K562 (cell line): Measurements from ENCODE around the gene NIPAL3. TPM values are rescaled to one million over a fixed set of nuclear protein-coding genes. Genes with fewer than 3 reads are reported as not detected.
A peak's percentile ranks its signal among the peaks of the same experiment; 100 is the strongest.

Source experiments
- CC2D1A ChIP-seq: fragments of 450-650 bp; IDR thresholded peaks from 2 replicates; pipeline ENCODE4 v1.6.1; 2017; ENCODE audit warnings: mild to moderate bottlenecking
- CREM ChIP-seq: IDR thresholded peaks from 2 replicates; pipeline ENCODE4 v1.6.1; 2014; ENCODE audit warnings: antibody characterized with exemption, low read depth
- EGR1 ChIP-seq: fragments of 450-650 bp; conservative IDR thresholded peaks from 2 replicates; pipeline ENCODE4 v1.6.1; 2017; ENCODE audit warnings: mild to moderate bottlenecking
- ELF2 ChIP-seq: fragments of 250-450 bp; sonication (Bioruptor Pico); IDR thresholded peaks from 2 replicates; pipeline ENCODE4 v1.5.0; 2021; ENCODE audit warnings: mild to moderate bottlenecking
- IRF2 ChIP-seq: sonication (generic); formaldehyde crosslinking; IDR thresholded peaks from 2 replicates; pipeline ENCODE4 v1.8.1; 2022; ENCODE audit warnings: mild to moderate bottlenecking, missing genetic modification reagents
- KLF16 ChIP-seq: IDR thresholded peaks from 2 replicates; pipeline ENCODE4 v1.6.1; 2016; ENCODE audit warnings: antibody characterized with exemption
- MED1 ChIP-seq: sonication (generic); formaldehyde crosslinking; IDR thresholded peaks from 2 replicates; pipeline ENCODE4 v1.8.1; 2023; ENCODE audit warnings: missing genetic modification reagents, borderline replicate concordance
- MTA2 ChIP-seq: fragments of 450-650 bp; IDR thresholded peaks from 2 replicates; pipeline ENCODE4 v1.6.1; 2016; ENCODE audit warnings: low read depth
- NFIC ChIP-seq: fragments of 450-650 bp; IDR thresholded peaks from 2 replicates; pipeline ENCODE4 v1.6.1; 2017; ENCODE audit warnings: mild to moderate bottlenecking, inconsistent platforms
- NONO ChIP-seq, 2 experiments: fragments of 200-400 bp in 1 of 2; fragments of 450-650 bp in 1 of 2; formaldehyde crosslinking in 1 of 2; IDR thresholded peaks; 2 replicates each; pipeline ENCODE4 v1.6.1; 2017; ENCODE audit warnings: low read depth in 2 of 2, mild to moderate bottlenecking in 2 of 2, moderate library complexity in 2 of 2, low read length in 1 of 2
- PRPF4 ChIP-seq: fragments of 200-400 bp; formaldehyde crosslinking; IDR thresholded peaks from one replicate; pipeline ENCODE4 v1.6.1; 2017; ENCODE audit warnings: low read length, low read depth, mild to moderate bottlenecking; ENCODE audit not compliant: insufficient read depth, poor library complexity, severe bottlenecking
- PYGO2 ChIP-seq: fragments of 450-650 bp; IDR thresholded peaks from 2 replicates; pipeline ENCODE4 v1.6.1; 2016; ENCODE audit warnings: mild to moderate bottlenecking, missing genetic modification characterization, moderate library complexity, missing compliant biosample characterization
- TAF1 ChIP-seq: IDR thresholded peaks from 2 replicates; pipeline ENCODE4 v1.6.1; 2011; ENCODE audit warnings: mild to moderate bottlenecking, low read length, moderate library complexity; ENCODE audit not compliant: insufficient read depth, control insufficient read depth, severe bottlenecking; ENCODE audit errors: extremely low read depth
- U2AF2 ChIP-seq: fragments of 200-400 bp; formaldehyde crosslinking; optimal IDR thresholded peaks from 2 replicates; pipeline ENCODE3; 2017; ENCODE audit warnings: low read depth, mild to moderate bottlenecking, low read length
- ZBTB1 ChIP-seq: sonication (generic); formaldehyde crosslinking; IDR thresholded peaks from 2 replicates; pipeline ENCODE4 v1.8.1; 2023; ENCODE audit warnings: missing genetic modification reagents, low read depth, mild to moderate bottlenecking, borderline replicate concordance
- ZNF224 ChIP-seq: sonication (generic); formaldehyde crosslinking; IDR thresholded peaks from 2 replicates; pipeline ENCODE4 v1.8.0; 2022; ENCODE audit warnings: mild to moderate bottlenecking, missing genetic modification reagents
- ZNF253 ChIP-seq: fragments of 250-450 bp; sonication (Bioruptor Pico); conservative IDR thresholded peaks from 2 replicates; pipeline ENCODE4 v1.6.1; 2021; ENCODE audit warnings: mild to moderate bottlenecking
- ZNF282 ChIP-seq: sonication (generic); formaldehyde crosslinking; IDR thresholded peaks from 2 replicates; pipeline ENCODE4 v1.8.1; 2023; ENCODE audit warnings: missing genetic modification reagents
- ZNF384 ChIP-seq: IDR thresholded peaks from 2 replicates; pipeline ENCODE4 v1.6.1; 2012; ENCODE audit warnings: low read depth, low read length, improper control_type of control experiment
- polyA plus RNA-seq, 8 experiments: library from polyadenylated mRNA; depleted of rRNA in 4 of 8; stranded (reverse) in 5 of 8; unstranded in 3 of 8; fragments of >200 nt; fragmentation: Nextera tagmentation in 2 of 8; fragmentation: Illumina TruSeq in 1 of 8; extraction: Ambion mirVana in 2 of 8; extraction: Trizol in 1 of 8; gene quantifications; 2 replicates each; pipeline versions ENCODE4 v1.2.1 to v1.2.3, GENCODE V29; 2011 to 2014; ENCODE audit warnings: inconsistent platforms in 1 of 8, missing spikeins in 1 of 8
- total RNA-seq, 7 experiments: library from RNA; depleted of rRNA in 6 of 7; stranded (reverse); fragments of >200 nt in 6 of 7; fragmentation: Illumina TruSeq in 2 of 7; extraction: Trizol in 2 of 7; gene quantifications; 2 replicates each; pipeline versions ENCODE4 v1.2.1 to v1.2.3, GENCODE V29; 2011 to 2021; ENCODE audit warnings: low replicate concordance in 1 of 7
- TF ChIP-seq, protein P1 (sequence below): sonication (generic); formaldehyde crosslinking; IDR thresholded peaks from 2 replicates; pipeline ENCODE4 v1.8.0; 2022; ENCODE audit warnings: missing genetic modification reagents, mild to moderate bottlenecking, borderline replicate concordance
- TF ChIP-seq, protein P2 (sequence below): sonication (generic); formaldehyde crosslinking; IDR thresholded peaks from 2 replicates; pipeline ENCODE4 v1.8.0; 2022; ENCODE audit warnings: mild to moderate bottlenecking, low read depth, missing genetic modification reagents
- TF ChIP-seq, protein P3 (sequence below), 2 experiments: fragments of 450-650 bp; conservative IDR thresholded peaks; 2 replicates each; pipeline ENCODE4 v1.6.1; 2017; ENCODE audit warnings: mild to moderate bottlenecking in 2 of 2, moderate library complexity in 2 of 2
- TF ChIP-seq, protein P4 (sequence below): sonication (generic); formaldehyde crosslinking; IDR thresholded peaks from 2 replicates; pipeline ENCODE4 v1.8.1; 2022; ENCODE audit warnings: missing genetic modification reagents

Gene NIPAL3
- total and polyA plus RNA-seq, 9 of the 15 experiments (the other 6 are each of a cell fraction or from before 2014, with no cell fraction given): 10.5 to 26.3 (median 16.0) TPM

DNA sequence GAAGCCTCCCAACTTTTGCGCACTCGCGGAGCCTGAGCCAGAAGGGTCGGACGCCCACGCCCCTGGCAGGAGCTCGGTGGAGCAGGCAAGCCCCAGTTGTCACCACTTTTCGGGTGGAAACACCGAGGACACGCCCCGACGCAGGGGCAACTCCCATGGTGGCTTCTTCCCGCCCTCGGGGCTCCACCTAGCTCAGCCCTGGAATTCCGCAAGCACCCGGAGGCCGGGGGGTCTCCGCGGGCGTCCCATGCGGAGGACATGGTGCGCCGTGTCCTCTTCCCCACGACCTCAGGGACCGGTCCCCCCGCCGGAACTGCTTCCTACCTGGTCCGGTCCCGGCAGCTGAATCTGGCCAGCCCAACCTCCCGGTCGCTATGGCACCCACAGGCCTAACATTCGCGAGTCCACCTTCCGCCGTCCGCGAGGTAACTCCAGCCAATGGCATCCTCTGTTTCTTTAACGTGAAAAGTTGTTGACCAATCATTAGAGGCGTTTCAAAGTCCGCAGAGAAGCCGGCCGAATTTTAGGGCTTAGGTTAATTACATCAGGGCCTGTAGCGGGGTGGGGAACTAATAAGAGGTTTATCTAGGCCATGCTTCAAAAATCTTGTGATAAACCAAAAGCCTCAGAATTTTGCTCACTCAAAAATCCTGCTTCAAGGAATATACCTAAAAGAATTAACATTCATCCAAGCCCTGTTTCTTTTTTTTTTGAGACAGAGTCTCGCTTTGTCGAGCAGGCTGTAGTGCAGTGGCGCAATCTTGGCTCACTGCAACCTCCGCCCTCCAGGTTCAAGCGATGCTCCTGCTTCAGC is 2.0 kb upstream of the NIPAL3 start, which contains the start of gene STPG1 (continued):
- TF ChIP-seq ELF2 (CRISPR knock-in tag) (no peak), ZNF224 (CRISPR knock-in tag) (no peak), NONO (IDR thresholded peaks at IDR 0.05; ENCODE audit: low read depth in 2 of 2, low read length in 1 of 2) (0 out of 4 replicates have a peak, but pooled peaks of 1 of the 2 experiments have one; percentile 9), CREM (peak; percentile 49), NFIC (peak; percentile 41; the same call in 1 of the 2 replicates), ZNF384 (0 out of 2 replicates have a peak, but pooled peaks have one; percentile 4), ZNF282 (CRISPR knock-in tag) (no peak), MED1 (CRISPR knock-in tag) (no peak), ZNF253 (CRISPR knock-in tag) (no peak), PYGO2 (no peak), IRF2 (CRISPR knock-in tag) (no peak), KLF16 (no peak), TAF1 (peak; percentile 68), CC2D1A (peak; percentile 100), MTA2 (no peak), U2AF2 (no peak), PRPF4 (no peak), ZBTB1 (no peak), EGR1 (peak; percentile 89)
- TF ChIP-seq, protein P1, sequence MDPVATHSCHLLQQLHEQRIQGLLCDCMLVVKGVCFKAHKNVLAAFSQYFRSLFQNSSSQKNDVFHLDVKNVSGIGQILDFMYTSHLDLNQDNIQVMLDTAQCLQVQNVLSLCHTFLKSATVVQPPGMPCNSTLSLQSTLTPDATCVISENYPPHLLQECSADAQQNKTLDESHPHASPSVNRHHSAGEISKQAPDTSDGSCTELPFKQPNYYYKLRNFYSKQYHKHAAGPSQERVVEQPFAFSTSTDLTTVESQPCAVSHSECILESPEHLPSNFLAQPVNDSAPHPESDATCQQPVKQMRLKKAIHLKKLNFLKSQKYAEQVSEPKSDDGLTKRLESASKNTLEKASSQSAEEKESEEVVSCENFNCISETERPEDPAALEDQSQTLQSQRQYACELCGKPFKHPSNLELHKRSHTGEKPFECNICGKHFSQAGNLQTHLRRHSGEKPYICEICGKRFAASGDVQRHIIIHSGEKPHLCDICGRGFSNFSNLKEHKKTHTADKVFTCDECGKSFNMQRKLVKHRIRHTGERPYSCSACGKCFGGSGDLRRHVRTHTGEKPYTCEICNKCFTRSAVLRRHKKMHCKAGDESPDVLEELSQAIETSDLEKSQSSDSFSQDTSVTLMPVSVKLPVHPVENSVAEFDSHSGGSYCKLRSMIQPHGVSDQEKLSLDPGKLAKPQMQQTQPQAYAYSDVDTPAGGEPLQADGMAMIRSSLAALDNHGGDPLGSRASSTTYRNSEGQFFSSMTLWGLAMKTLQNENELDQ (CRISPR knock-in tag): no peak
- TF ChIP-seq, protein P2, sequence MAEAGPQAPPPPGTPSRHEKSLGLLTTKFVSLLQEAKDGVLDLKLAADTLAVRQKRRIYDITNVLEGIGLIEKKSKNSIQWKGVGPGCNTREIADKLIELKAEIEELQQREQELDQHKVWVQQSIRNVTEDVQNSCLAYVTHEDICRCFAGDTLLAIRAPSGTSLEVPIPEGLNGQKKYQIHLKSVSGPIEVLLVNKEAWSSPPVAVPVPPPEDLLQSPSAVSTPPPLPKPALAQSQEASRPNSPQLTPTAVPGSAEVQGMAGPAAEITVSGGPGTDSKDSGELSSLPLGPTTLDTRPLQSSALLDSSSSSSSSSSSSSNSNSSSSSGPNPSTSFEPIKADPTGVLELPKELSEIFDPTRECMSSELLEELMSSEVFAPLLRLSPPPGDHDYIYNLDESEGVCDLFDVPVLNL (CRISPR knock-in tag): no peak
- TF ChIP-seq, protein P3, sequence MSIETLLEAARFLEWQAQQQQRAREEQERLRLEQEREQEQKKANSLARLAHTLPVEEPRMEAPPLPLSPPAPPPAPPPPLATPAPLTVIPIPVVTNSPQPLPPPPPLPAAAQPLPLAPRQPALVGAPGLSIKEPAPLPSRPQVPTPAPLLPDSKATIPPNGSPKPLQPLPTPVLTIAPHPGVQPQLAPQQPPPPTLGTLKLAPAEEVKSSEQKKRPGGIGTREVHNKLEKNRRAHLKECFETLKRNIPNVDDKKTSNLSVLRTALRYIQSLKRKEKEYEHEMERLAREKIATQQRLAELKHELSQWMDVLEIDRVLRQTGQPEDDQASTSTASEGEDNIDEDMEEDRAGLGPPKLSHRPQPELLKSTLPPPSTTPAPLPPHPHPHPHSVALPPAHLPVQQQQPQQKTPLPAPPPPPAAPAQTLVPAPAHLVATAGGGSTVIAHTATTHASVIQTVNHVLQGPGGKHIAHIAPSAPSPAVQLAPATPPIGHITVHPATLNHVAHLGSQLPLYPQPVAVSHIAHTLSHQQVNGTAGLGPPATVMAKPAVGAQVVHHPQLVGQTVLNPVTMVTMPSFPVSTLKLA (conservative IDR thresholded peaks at IDR 0.05): peak; percentile 42 to 80; a peak in 2 of 4 replicates
- TF ChIP-seq, protein P4, sequence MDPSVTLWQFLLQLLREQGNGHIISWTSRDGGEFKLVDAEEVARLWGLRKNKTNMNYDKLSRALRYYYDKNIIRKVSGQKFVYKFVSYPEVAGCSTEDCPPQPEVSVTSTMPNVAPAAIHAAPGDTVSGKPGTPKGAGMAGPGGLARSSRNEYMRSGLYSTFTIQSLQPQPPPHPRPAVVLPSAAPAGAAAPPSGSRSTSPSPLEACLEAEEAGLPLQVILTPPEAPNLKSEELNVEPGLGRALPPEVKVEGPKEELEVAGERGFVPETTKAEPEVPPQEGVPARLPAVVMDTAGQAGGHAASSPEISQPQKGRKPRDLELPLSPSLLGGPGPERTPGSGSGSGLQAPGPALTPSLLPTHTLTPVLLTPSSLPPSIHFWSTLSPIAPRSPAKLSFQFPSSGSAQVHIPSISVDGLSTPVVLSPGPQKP (CRISPR knock-in tag): no peak
